Measurements from ENCODE around the gene KIF24.
"Not testable (repeated sequence)": the region's sequence is repeated elsewhere in the genome, so short reads cannot be mapped to it uniquely, and the experiment has no call there.

The KIF24 gene

DNA sequence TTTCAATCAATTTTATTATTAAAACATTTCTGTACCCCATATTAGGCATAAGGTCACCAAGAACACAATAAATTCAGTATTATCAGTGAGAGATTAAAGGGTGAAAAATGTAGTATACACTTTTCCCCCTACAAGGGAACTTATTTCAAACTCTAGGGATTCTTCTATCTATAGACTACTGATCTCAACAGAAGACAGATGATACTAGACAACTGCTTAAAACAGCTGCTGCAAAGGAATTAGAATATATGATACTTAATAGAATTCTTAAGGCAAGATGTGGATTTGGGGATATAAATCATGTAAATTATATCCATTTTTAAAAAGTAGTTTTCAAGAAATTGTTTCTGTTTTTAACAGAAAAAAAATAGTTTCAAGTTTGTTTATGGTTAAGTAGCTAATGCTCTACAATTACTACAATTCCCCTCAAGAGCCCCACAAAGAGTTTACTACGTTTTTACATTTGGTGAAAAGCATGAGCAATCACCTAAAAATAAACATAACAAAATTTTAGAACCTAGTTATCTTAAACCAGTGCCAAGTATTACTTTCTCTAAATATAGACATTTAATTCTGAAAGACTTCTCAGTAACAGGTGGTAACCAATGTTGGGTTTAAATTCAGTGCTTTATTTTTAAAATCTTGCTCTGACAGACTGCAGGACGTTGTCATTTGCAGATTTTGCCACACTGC, 6.0 kb downstream of the KIF24 start:
- DNase-seq (ENCODE audit: low read depth) = no peak

DNA sequence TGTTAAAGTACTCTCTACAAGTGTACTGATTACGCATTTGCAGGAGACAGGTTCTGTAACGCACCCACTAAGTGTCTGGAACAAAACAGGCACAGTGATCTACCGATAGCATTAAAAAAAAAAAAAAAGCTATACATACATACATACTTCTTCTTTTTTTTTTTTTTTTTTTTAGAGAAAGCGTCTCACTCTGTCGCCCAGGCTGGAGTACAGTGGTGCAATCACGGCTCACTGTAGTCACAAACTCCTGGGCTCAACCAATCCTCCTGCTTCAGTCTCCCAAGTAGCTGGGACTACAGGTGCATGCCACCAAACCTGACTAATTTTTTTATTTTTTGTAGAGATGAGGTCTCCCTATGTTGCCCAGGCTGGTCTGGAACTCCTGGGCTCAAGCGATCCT, 7.6 kb downstream of the KIF24 start:
- no peak for DNase-seq (ENCODE audit: low read depth)

DNA sequence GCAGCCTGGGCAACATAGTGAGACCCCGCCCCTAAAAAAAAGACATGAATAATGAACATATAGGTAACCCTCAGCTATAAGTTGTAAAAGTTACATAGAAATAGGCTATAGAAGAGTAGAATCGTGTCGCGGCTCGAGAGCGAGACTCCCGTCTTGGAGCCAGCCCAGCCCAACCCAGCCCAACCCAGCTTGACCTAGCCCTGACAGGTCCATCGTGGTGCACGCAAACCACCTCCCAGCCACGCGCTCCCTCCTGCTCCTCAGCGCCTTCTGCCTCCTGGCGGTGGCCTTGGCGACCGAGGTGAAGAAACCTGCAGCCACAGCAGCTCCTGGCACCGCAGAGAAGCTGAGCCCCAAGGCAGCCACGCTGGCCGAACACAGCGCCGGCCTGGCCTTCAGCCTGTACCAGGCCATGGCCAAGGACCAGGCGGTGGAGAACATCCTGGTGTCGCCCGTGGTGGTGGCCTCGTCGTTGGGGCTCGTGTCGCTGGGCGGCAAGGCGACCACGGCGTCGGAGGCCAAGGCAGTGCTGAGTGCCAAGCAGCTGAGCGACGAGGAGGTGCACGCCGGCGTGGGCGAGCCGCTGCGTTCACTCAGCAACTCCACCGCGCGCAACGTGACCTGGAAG, 10.8 kb downstream of the KIF24 start:
- no peak for DNase-seq (ENCODE audit: low read depth)

DNA sequence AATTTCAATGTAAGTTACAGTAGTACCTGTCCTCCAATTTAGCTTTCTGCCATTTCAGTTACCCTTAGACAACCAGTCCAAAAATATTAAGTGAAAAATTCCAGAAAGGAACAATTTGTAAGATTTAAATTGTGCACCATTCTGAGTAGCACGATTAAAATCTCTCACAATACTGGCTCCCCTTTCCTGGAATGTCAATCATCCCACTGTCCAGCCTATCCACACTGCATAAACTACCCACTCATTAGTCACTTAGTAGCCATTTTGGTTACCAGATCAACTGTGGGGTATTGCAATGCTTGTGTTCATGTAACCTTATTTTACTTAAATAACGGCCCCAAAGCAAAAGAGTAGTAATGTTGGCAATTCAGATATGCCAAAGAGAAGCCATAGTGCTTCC, 11.6 kb downstream of the KIF24 start:
- DNase-seq (ENCODE audit: low read depth) = no peak

DNA sequence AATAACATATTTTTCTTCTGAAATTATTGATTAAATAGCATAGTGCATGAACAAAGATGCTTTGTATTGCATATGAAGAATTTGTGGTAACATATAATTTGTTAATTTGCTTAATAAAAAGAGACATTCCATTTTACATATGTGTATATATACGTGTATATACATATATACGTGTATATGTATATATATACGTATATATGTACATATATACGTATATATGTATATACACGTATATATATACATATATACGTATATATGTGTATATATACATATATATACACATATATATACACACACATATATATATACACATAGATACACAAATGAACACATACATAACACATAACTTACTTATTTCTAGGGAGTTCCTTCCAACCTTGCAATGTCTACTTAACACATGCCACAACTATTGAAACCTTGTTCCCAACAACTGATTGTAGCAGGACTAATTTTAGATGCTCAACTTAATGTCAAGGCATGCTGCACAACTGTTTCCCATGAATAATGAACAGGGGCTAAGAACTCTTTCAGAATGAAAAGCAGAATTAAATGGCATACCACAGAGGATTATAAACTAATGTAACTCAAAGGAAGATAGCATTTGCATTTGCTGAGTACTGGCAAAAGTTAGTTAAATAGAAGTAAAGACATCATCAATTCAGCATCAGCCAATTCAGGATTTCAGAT, 17.4 kb downstream of the KIF24 start:
- no peak for DNase-seq (ENCODE audit: low read depth)

DNA sequence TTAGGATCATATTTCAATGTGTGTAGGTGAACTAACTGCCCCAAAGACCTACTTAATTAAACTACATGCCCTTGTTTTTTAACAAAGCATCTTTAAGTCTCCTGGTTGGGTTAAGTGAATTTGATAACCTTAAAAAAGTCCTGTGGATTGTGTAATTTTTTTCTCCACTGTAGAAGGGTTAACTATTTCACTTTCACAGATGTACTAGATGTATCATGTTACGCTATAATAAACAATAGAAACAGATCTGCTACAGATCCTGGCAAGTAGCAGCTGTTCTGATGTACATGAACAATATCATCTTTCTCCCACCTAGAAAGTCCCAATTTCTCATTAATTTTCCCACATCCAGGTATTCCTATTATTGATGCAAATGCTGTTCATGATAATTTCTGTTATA, 18.9 kb downstream of the KIF24 start:
- DNase-seq (ENCODE audit: low read depth) = no peak

DNA sequence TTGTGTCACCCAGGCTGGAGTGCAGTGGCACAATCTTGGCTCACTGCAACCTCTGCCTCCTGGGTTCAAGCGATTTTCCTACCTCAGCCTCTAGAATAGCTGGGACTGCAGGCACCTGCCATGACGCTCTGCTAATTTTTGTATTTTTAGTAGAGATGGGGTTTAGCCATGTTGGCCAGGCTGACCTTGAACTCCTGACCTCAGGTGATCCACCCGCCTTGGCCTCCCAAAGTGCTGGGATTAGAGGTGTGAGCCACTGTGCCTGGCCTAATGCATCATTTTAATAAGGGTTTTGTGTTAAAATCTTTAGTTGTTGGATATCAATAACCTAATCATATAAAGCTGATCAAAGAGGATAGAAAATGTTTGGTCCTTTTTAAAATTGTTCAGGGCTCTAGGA, 20.8 kb downstream of the KIF24 start:
- not testable (repeated sequence) for DNase-seq (ENCODE audit: low read depth)

DNA sequence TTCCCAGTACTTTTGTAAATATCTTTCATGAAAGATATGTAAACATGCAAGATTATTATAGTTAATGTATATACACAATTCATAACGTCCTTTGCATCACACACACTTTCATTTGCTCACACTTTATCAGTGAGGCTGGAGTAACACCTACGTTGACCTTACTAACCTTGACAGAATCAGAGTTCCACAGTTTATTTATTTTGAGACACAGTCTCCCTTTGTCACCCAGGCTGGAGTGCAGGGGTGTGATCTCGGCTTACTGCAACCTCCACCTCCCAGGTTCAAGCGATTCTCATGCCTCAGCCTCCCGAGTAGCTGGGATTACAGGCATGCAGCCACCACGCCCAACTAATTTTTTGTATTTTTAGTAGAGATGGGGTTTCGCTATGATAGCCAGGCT, 28.0 kb downstream of the KIF24 start:
- not testable (repeated sequence) for DNase-seq (ENCODE audit: low read depth)

DNA sequence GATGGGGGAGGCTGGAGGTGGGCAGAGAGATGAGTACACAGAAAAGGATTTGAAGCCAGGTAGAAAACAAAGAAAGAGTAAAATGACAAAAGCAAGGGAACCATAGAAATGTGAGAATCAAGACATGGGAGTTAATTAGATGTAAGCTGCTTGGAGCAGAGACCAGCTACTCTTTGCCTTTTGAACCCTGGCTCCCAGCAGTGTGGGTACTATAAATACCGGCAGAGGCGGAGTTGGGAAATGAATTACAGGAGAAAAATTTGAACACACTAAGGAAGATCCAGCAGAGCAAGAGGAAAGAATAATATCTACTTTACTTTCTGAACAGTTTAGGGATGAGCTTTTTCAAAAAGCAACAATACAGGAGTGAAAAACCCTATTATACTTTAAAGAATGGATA, 36.5 kb downstream of the KIF24 start:
- no peak for DNase-seq (ENCODE audit: low read depth)

DNA sequence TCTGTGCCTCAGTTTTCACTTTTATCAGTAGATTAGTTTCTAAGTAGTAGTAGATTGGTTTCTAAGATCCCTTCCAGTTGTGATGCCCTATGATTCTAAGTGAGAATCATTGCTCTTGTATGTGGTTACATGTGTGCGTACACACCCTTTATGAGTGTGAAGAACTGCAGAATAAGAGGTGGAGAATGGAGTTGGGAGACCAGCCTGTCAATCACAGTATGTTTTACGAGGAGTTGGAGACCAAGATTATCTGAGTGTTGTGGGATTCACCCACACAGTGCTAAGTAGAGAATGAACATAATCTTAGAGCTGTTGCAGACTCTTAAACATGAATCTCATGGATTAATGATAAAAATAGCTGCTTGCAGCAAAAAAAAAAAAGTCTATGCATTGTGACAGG, 37.6 kb downstream of the KIF24 start:
- DNase-seq (ENCODE audit: low read depth) = no peak

DNA sequence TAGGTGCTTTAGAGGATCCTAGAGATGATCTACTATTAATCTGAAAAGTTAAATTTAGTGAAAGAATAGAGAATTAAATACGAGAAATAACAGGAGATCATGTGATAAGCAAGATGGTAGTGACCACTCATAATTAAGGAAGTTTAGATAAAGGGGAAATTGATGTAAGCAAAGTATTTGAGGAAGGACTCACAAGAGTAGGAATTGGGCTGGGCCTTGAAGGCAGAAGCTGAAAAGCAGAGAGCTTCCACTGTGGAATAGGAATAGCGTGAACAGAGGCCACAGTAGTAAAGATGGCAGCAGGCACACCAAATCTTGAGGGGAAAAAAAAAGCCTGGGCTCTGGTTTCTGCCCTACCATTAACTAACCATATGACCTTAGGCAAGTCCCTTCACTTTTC, 38.0 kb downstream of the KIF24 start:
- no peak for DNase-seq (ENCODE audit: low read depth)

DNA sequence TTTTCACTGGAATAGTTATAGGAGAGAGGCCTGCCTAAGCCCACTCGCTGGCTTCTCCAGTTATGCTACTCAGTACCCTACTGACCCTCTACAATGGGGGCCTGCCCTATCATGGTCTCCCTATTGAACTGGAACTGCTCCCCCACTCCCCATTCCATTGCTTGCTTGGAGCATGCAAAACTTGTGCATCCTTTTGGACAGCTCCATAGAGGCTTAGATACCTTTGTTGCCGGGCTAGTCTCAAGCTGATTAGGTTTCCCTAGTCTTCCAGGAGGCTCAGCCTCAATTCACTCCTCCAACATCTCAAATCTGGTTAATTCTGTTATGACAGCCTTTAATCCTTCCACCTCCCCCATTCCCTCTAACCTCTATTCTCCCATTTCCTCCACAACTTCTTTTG, 39.9 kb downstream of the KIF24 start:
- no peak for DNase-seq (ENCODE audit: low read depth)

DNA sequence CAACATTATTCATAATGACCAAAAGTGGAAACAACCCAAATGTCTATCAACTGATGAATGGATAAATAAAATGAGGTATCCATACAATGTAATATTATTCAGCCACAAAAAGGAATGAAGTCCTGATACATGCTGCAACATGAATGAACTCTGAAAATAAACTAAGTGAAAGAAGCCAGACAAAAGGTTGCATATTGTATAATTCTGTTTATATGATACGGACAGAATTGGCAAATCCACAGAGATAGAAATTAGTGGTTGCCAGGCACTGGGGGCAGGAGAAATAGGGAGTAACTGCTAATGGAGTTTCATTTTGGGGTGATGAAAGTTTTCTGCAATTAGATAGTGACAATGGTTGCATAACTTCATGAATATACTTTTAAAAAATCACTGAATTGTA, 47.0 kb downstream of the KIF24 start:
- DNase-seq (ENCODE audit: low read depth) = no peak

DNA sequence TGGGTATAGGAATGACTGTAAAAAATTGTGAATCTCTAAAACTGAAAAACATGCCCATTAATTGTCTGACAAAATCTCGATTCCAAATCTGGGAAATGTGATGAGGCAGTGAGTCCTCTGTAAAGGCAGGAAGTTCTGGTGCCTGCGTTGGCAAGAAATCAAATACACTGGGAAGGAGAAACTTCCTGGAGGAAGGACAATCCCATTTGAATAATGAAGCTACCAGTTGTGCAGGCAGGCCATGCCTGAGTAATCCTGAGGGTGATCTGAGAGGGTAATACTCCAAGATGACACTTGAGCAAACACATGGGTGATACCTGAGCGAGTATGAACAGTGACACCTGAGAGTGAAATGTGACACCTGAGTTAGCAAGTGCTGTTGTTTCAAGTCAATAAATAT, 49.7 kb downstream of the KIF24 start:
- DNase-seq (ENCODE audit: low read depth) = no peak

All from stimulated activated CD8-positive, alpha-beta memory T cell treated with anti-CD3 and anti-CD28 coated beads, Interleukin-12 subunit alpha, Interleukin-12 subunit beta, amount 100 ng/mL, for 1 hour (primary cell).